GM15510 (cell line): ENCODE data around the gene LIMD2.

Experiments used
- POLR2A ChIP-seq: IDR thresholded peaks from 3 replicates; pipeline ENCODE4 v1.6.1; 2011; ENCODE audit warnings: borderline replicate concordance; ENCODE audit not compliant: insufficient read length; ENCODE audit errors: extremely low read depth

LIMD2 gene

GRCh38 chr17:63665527-63666214 is 34.3 kb downstream of the LIMD2 start:
- TF ChIP-seq POLR2A = no peak

GRCh38 chr17:63659850-63660249 is 40.1 kb downstream of the LIMD2 start:
- TF ChIP-seq POLR2A = no peak

GRCh38 chr17:63658366-63658765 is 41.6 kb downstream of the LIMD2 start:
- TF ChIP-seq POLR2A = no peak

GRCh38 chr17:63657786-63658185 is 42.1 kb downstream of the LIMD2 start:
- TF ChIP-seq POLR2A = no peak

- no peak for TF ChIP-seq POLR2A
Observed at GRCh38 chr17:63653050-63653449, 46.9 kb downstream of the LIMD2 start.

- TF ChIP-seq POLR2A = no peak
Observed at GRCh38 chr17:63652106-63652505, 47.8 kb downstream of the LIMD2 start.

GRCh38 chr17:63649813-63650212 is 50.1 kb downstream of the LIMD2 start:
- no peak for TF ChIP-seq POLR2A

GRCh38 chr17:63647936-63648335 is 52.0 kb downstream of the LIMD2 start:
- no peak for TF ChIP-seq POLR2A

- TF ChIP-seq POLR2A = no peak
Observed at GRCh38 chr17:63647065-63647725, 52.7 kb downstream of the LIMD2 start.

GRCh38 chr17:63646488-63646806 is 53.5 kb downstream of the LIMD2 start:
- TF ChIP-seq POLR2A = no peak
